GM12878 (cell line): ENCODE data around the gene MMP19. TPM values are rescaled to one million over a fixed set of nuclear protein-coding genes. Genes with fewer than 3 reads are reported as not detected.

ENCODE experiments used
- ATAC-seq: fragments of 200-7000 bp; cut with Tn5 transposase; 3 replicates; pipeline ENCODE4 v1.9.1; 2020; ENCODE audit warnings: mild to moderate bottlenecking, moderate library complexity
- BruUV-seq: library from RNA; stranded (reverse); fragments of 400-500 nt; replicated peaks from 2 replicates; lab custom pipeline; 2021; lab: Mats Ljungman, UMichigan
- CTCF ChIA-PET: fragments of 300-600 bp; sonication (Branson Sonifier 250); formaldehyde crosslinking; extraction: SDS; loops from one replicate; lab custom pipeline; 2021; ENCODE audit warnings: inconsistent platforms; lab: Yijun Ruan, JAX
- POLR2A ChIA-PET: fragments of 350-600 bp; formaldehyde crosslinking; extraction: SDS; loops from one replicate; lab custom pipeline; 2021; ENCODE audit warnings: inconsistent platforms; lab: Charles Lee
- RAD21 ChIA-PET: fragments of 300-600 bp; sonication (Branson Sonifier 250); formaldehyde crosslinking; loops from one replicate; lab custom pipeline; 2023; ENCODE audit warnings: antibody characterized with exemption; ENCODE audit not compliant: unreplicated experiment; lab: Charles Lee
- SMC1A ChIA-PET: fragments of 300-600 bp; sonication (Branson Sonifier 250); formaldehyde crosslinking; loops from one replicate; lab custom pipeline; 2023; ENCODE audit not compliant: unreplicated experiment, uncharacterized antibody; lab: Charles Lee
- DNase-seq: peaks from one replicate; pipeline ENCODE4 v3.0.0-alpha.2; 2011; ENCODE audit warnings: low read depth, low spot score
- FAIRE-seq: peaks from 3 replicates; lab custom pipeline; 2011; peaks lifted over from hg19 to GRCh38; lab: Jason Lieb, UNC
- H2AFZ ChIP-seq: 2 replicates; pipeline ENCODE4 v1.6.0; 2011; ENCODE audit warnings: low read depth, low read length, control low read depth; ENCODE audit not compliant: control insufficient read depth
- H3K27ac ChIP-seq: 2 replicates; pipeline ENCODE4 v1.5.1; 2011; ENCODE audit warnings: control low read depth; ENCODE audit not compliant: control insufficient read depth, insufficient read depth
- H3K27me3 ChIP-seq, 2 experiments: replicated peaks in 1 of 2; 2 replicates each; pipeline versions ENCODE4 v1.6.0 to v1.6.1; 2011; ENCODE audit warnings: low read length in 1 of 2; ENCODE audit not compliant: control insufficient read depth in 2 of 2, insufficient read depth in 2 of 2
- H3K36me3 ChIP-seq, 2 experiments: 2 replicates each; pipeline ENCODE4 v1.5.1; 2011; ENCODE audit warnings: low read length in 1 of 2; ENCODE audit not compliant: control insufficient read depth in 2 of 2, insufficient read depth in 2 of 2
- H3K4me1 ChIP-seq: 2 replicates; pipeline ENCODE4 v1.6.1; 2011; ENCODE audit warnings: mild to moderate bottlenecking, low read length, moderate library complexity, mixed read lengths; ENCODE audit not compliant: control insufficient read depth, insufficient read depth
- H3K4me2 ChIP-seq: 2 replicates; pipeline ENCODE4 v1.6.0; 2011; ENCODE audit warnings: control low read depth; ENCODE audit not compliant: control insufficient read depth, insufficient read depth
- H3K4me3 ChIP-seq: fragments of 200-600 bp; sonication (generic); 2 replicates; pipeline ENCODE4 v1.5.1; 2016
- H3K79me2 ChIP-seq: 2 replicates; pipeline ENCODE4 v1.6.0; 2011; ENCODE audit warnings: low read length; ENCODE audit not compliant: control insufficient read depth, insufficient read depth
- H3K9ac ChIP-seq: 2 replicates; pipeline ENCODE4 v1.8.0; 2011; ENCODE audit warnings: low read length, control low read depth, mixed read lengths; ENCODE audit not compliant: control insufficient read depth, insufficient read depth
- H3K9me3 ChIP-seq: replicated peaks from 3 replicates; pipeline ENCODE4 v1.5.1; 2011; ENCODE audit warnings: mild to moderate bottlenecking, low read length; ENCODE audit not compliant: control insufficient read depth, insufficient read depth
- H4K20me1 ChIP-seq: 2 replicates; pipeline ENCODE4 v1.6.0; 2011; ENCODE audit not compliant: control insufficient read depth, insufficient read depth
- BCL11A ChIP-seq: IDR thresholded peaks from 2 replicates; pipeline ENCODE4 v1.6.1; 2011; ENCODE audit warnings: low read depth, low read length
- CBFB ChIP-seq: IDR thresholded peaks from 2 replicates; pipeline ENCODE4 v1.6.1; 2016; ENCODE audit warnings: antibody characterized with exemption, low read depth
- EED ChIP-seq: sonication (generic); IDR thresholded peaks from 2 replicates; pipeline ENCODE4 v1.6.1; 2016; ENCODE audit warnings: antibody characterized with exemption, low read depth
- ETV6 ChIP-seq, 2 experiments: fragments of 450-650 bp in 1 of 2; IDR thresholded peaks in 1 of 2; conservative IDR thresholded peaks in 1 of 2; 2 replicates each; pipeline ENCODE4 v1.6.1; 2014; ENCODE audit warnings: antibody characterized with exemption in 1 of 2, borderline replicate concordance in 1 of 2, low read depth in 1 of 2, mild to moderate bottlenecking in 1 of 2, moderate library complexity in 1 of 2
- GABPA ChIP-seq: IDR thresholded peaks from 2 replicates; pipeline ENCODE4 v1.6.1; 2014; ENCODE audit warnings: antibody characterized with exemption, low read depth, mild to moderate bottlenecking, inconsistent platforms
- KAT2A ChIP-seq: conservative IDR thresholded peaks from 2 replicates; pipeline ENCODE4 v1.6.1; 2011; ENCODE audit warnings: low read depth, low read length; ENCODE audit not compliant: control insufficient read depth
- MEF2A ChIP-seq: IDR thresholded peaks from 2 replicates; pipeline ENCODE4 v1.6.1; 2011; ENCODE audit warnings: low read depth, mild to moderate bottlenecking, low read length, moderate library complexity; ENCODE audit not compliant: insufficient read depth
- SP1 ChIP-seq: IDR thresholded peaks from one replicate; pipeline ENCODE4 v1.6.1; 2011; ENCODE audit warnings: low read depth, low read length
- SPI1 ChIP-seq: IDR thresholded peaks from 2 replicates; pipeline ENCODE4 v1.6.1; 2011; ENCODE audit warnings: low read depth, mild to moderate bottlenecking, low read length, moderate library complexity, borderline replicate concordance; ENCODE audit not compliant: insufficient read depth
- ZBED1 ChIP-seq: IDR thresholded peaks from 2 replicates; pipeline ENCODE4 v1.6.1; 2016; ENCODE audit warnings: borderline replicate concordance
- ZNF217 ChIP-seq: fragments of 450-650 bp; IDR thresholded peaks from 2 replicates; pipeline ENCODE4 v1.6.1; 2017; ENCODE audit warnings: antibody characterized with exemption, mild to moderate bottlenecking
- ZNF622 ChIP-seq: fragments of 450-650 bp; IDR thresholded peaks from 2 replicates; pipeline ENCODE4 v1.6.1; 2017; ENCODE audit warnings: mild to moderate bottlenecking, inconsistent platforms
- in situ Hi-C: fragments of 300-500 bp; cut with MboI; formaldehyde crosslinking; loops from 9 replicates; pipeline ENCODE4 v1.14.3; 2018; ENCODE audit warnings: mixed read lengths
- intact Hi-C: fragments of 100-400 bp; cut with micrococcal nuclease; formaldehyde crosslinking; loops from one replicate; pipeline ENCODE4 v1.14.2; 2022; ENCODE audit not compliant: unreplicated experiment
- polyA plus RNA-seq, 11 experiments: library from polyadenylated mRNA; depleted of rRNA in 4 of 11; unstranded in 6 of 11; stranded (reverse) in 5 of 11; fragments of >200 nt; fragmentation: Nextera tagmentation in 4 of 11; fragmentation: Illumina TruSeq in 1 of 11; extraction: Ambion mirVana in 4 of 11; extraction: Trizol in 1 of 11; gene quantifications; 1 replicate in 1 of 11; 2 replicates in 10 of 11; pipeline versions ENCODE4 v1.2.1 to v1.2.3, GENCODE V29; 2011 to 2016; ENCODE audit warnings: inconsistent platforms in 2 of 11, missing spikeins in 2 of 11, low read depth in 1 of 11
- total RNA-seq, 4 experiments: library from RNA; depleted of rRNA in 3 of 4; stranded (reverse); fragments of >200 nt in 3 of 4; fragmentation: Illumina TruSeq in 1 of 4; extraction: Trizol in 1 of 4; gene quantifications; 2 replicates each; pipeline versions ENCODE4 v1.2.1 to v1.2.3, GENCODE V29; 2013 to 2021
- TF ChIP-seq, protein P1 (sequence below), 3 experiments: IDR thresholded peaks in 2 of 3; conservative IDR thresholded peaks in 1 of 3; 2 replicates each; pipeline ENCODE4 v1.5.1; 2011; ENCODE audit warnings: low read depth in 3 of 3, low read length in 3 of 3, mild to moderate bottlenecking in 3 of 3, control low read depth in 2 of 3, moderate library complexity in 2 of 3, inconsistent platforms in 1 of 3, mixed read lengths in 1 of 3; ENCODE audit not compliant: control insufficient read depth in 2 of 3, insufficient read depth in 1 of 3; ENCODE audit errors: extremely low read depth in 1 of 3
- TF ChIP-seq, protein P2 (sequence below): fragments of 450-650 bp; IDR thresholded peaks from 2 replicates; pipeline ENCODE4 v1.6.1; 2018; ENCODE audit warnings: borderline replicate concordance, mild to moderate bottlenecking; ENCODE audit not compliant: partially characterized antibody
- TF ChIP-seq, protein P3 (sequence below): fragments of 450-650 bp; IDR thresholded peaks from 2 replicates; pipeline ENCODE4 v1.6.1; 2014; ENCODE audit warnings: mild to moderate bottlenecking
- TF ChIP-seq, protein P4 (sequence below): IDR thresholded peaks from 2 replicates; pipeline ENCODE4 v1.6.1; 2012; ENCODE audit warnings: low read length, inconsistent platforms

MMP19 gene
- total and polyA plus RNA-seq, 10 of the 15 experiments (the other 5 are each of a cell fraction or from before 2014, with no cell fraction given) = 0.03 to 0.04 (median 0.04) TPM; not detected in 7

DNA sequence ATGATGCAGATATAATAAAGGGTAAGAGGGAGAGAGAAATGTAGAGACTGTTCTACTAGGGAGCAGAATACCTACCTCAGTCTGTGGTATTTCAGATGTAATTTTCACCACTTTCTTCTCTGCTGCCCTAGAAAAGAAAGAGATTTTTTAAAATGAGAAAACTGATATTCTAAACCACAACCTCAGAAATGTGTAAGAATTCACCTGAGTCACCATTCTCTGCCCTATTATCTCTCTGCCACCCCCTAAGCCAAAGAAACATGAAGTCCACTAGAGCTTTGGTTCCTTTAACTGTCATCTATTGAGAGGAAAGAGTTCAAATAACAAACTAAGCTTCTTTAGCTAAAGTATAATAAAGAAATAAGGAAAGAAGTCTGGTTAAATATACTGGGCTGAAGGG lies 46.8 kb downstream of the MMP19 start:
- no TSS peak for BruUV-seq
- Histone ChIP-seq H2AFZ (no peak overlapping the region), H3K79me2 (no peaks in the 10 kb centered on the region), H3K4me2 (no peak overlapping the region), H4K20me1 (no peaks in the 10 kb centered on the region), H3K27ac (no peak overlapping the region), H3K9me3 (no peaks in the 10 kb centered on the region), H3K4me3 (no peak overlapping the region), H3K9ac (no peak overlapping the region), H3K27me3 (no peaks in the 10 kb centered on the region), H3K36me3 (peaks cover 0 to 26% of the 10 kb centered on the region in 2 experiments), H3K4me1 (no peaks in the 10 kb centered on the region)
- DNase-seq (no peak), ATAC-seq (no peak), FAIRE-seq (no peak)
- POLR2A ChIA-PET = interaction anchor here (0.6 to 2.1 kb wide), 3 partner anchors 8 to 49 kb away, joined by 3 to 5 read pairs (median 3); no protein-coding TSS in a partner anchor
- intact Hi-C loops = loop anchor here (5.0 kb wide), 1 partner anchor 59 kb away; no protein-coding TSS in a partner anchor
- RAD21 ChIA-PET = interaction anchor here (1.3 to 1.9 kb wide), 3 partner anchors 22 to 57 kb away, joined by 5 to 13 read pairs (median 8); partner anchors contain the start of genes ORMDL2 and SARNP
- SMC1A ChIA-PET = interaction anchor here (1.0 to 5.2 kb wide), 9 partner anchors 9 to 56 kb away, joined by 3 to 30 read pairs (median 4); partner anchors contain the start of genes DNAJC14, ORMDL2 and SARNP
- in situ Hi-C loops = no loop called here
- CTCF ChIA-PET = interaction anchor here (0.9 to 6.7 kb wide), 12 partner anchors 13 to 122 kb away, joined by 3 to 65 read pairs (median 4); partner anchors contain the start of genes ORMDL2 and SARNP
- TF ChIP-seq ZNF217 (no peak), GABPA (no peak), MEF2A (no peak), KAT2A (no peak), ZBED1 (no peak), ETV6 (conservative IDR thresholded peaks at IDR 0.05 in 1 of 2, IDR thresholded peaks at IDR 0.05 in 1 of 2; ENCODE audit: borderline replicate concordance in 1 of 2, low read depth in 1 of 2) (no peak), EED (no peak), SP1 (no peak), CBFB (no peak), BCL11A (no peak), SPI1 (no peak), ZNF622 (no peak)
- TF ChIP-seq, protein P1, sequence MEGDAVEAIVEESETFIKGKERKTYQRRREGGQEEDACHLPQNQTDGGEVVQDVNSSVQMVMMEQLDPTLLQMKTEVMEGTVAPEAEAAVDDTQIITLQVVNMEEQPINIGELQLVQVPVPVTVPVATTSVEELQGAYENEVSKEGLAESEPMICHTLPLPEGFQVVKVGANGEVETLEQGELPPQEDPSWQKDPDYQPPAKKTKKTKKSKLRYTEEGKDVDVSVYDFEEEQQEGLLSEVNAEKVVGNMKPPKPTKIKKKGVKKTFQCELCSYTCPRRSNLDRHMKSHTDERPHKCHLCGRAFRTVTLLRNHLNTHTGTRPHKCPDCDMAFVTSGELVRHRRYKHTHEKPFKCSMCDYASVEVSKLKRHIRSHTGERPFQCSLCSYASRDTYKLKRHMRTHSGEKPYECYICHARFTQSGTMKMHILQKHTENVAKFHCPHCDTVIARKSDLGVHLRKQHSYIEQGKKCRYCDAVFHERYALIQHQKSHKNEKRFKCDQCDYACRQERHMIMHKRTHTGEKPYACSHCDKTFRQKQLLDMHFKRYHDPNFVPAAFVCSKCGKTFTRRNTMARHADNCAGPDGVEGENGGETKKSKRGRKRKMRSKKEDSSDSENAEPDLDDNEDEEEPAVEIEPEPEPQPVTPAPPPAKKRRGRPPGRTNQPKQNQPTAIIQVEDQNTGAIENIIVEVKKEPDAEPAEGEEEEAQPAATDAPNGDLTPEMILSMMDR (IDR thresholded peaks at IDR 0.05 in 2 of 3, conservative IDR thresholded peaks at IDR 0.05 in 1 of 3; ENCODE audit: control insufficient read depth in 2 of 3, extremely low read depth in 1 of 3, insufficient read depth in 1 of 3, low read depth in 3 of 3, low read length in 3 of 3) = no peak
- TF ChIP-seq, protein P2, sequence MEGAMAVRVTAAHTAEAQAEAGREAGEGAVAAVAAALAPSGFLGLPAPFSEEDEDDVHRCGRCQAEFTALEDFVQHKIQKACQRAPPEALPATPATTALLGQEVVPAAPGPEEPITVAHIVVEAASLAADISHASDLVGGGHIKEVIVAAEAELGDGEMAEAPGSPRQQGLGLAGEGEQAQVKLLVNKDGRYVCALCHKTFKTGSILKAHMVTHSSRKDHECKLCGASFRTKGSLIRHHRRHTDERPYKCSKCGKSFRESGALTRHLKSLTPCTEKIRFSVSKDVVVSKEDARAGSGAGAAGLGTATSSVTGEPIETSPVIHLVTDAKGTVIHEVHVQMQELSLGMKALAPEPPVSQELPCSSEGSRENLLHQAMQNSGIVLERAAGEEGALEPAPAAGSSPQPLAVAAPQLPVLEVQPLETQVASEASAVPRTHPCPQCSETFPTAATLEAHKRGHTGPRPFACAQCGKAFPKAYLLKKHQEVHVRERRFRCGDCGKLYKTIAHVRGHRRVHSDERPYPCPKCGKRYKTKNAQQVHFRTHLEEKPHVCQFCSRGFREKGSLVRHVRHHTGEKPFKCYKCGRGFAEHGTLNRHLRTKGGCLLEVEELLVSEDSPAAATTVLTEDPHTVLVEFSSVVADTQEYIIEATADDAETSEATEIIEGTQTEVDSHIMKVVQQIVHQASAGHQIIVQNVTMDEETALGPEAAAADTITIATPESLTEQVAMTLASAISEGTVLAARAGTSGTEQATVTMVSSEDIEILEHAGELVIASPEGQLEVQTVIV = no peak
- TF ChIP-seq, protein P3, sequence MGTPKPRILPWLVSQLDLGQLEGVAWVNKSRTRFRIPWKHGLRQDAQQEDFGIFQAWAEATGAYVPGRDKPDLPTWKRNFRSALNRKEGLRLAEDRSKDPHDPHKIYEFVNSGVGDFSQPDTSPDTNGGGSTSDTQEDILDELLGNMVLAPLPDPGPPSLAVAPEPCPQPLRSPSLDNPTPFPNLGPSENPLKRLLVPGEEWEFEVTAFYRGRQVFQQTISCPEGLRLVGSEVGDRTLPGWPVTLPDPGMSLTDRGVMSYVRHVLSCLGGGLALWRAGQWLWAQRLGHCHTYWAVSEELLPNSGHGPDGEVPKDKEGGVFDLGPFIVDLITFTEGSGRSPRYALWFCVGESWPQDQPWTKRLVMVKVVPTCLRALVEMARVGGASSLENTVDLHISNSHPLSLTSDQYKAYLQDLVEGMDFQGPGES = no peak
- TF ChIP-seq, protein P4, sequence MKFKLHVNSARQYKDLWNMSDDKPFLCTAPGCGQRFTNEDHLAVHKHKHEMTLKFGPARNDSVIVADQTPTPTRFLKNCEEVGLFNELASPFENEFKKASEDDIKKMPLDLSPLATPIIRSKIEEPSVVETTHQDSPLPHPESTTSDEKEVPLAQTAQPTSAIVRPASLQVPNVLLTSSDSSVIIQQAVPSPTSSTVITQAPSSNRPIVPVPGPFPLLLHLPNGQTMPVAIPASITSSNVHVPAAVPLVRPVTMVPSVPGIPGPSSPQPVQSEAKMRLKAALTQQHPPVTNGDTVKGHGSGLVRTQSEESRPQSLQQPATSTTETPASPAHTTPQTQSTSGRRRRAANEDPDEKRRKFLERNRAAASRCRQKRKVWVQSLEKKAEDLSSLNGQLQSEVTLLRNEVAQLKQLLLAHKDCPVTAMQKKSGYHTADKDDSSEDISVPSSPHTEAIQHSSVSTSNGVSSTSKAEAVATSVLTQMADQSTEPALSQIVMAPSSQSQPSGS = no peak
